Measurements from ENCODE around the gene DLGAP5. TPM values are rescaled to one million over a fixed set of nuclear protein-coding genes. Genes with fewer than 3 reads are reported as not detected.

The DLGAP5 gene
- total RNA-seq, 4 donors from 2014 or later = 0.82 to 11.5 (median 1.3) TPM

- in situ Hi-C loops (cut with MboI; ENCODE audit: low pct_ligation_motif_present in 1 of 4, low pct_unique_long_range_greater_than_20kb in 1 of 4, low sequenced_read_pairs in 3 of 4) = no loop called here
- H3K4me3 ChIP-seq = no peak overlapping the region
- no peaks in the 10 kb centered on the region for H3K27me3 ChIP-seq
- intact Hi-C loops (cut with DNase I; ENCODE audit: low total_unique reads) = no loop called here
- H3K9me3 ChIP-seq = no peaks in the 10 kb centered on the region
- no peak for TF ChIP-seq CTCF (IDR thresholded peaks at IDR 0.05)
- no peak for TF ChIP-seq EP300 (IDR thresholded peaks at IDR 0.05; ENCODE audit: low read depth)
- no peak for TF ChIP-seq POLR2AphosphoS5 (IDR thresholded peaks at IDR 0.05)
- TF ChIP-seq POLR2A (IDR thresholded peaks at IDR 0.05) = no peak
- H3K36me3 ChIP-seq = no peaks in the 10 kb centered on the region
- H3K27ac ChIP-seq = peak overlapping the region; percentile 93 to 99 (median 98)
- WGBS, 2 donors (ENCODE audit: low coverage in 1 of 2) = 77% methylated on average over 8 of the region's 8 CpGs; no CpG with 5 or more reads in 1 of the 2 donors
- peaks cover 22 to 97% (median 64%) of the 10 kb centered on the region in 4 donors for H3K4me1 ChIP-seq
- no peak for DNase-seq
Observed at GRCh38 chr14:55123101-55123500, 68.3 kb downstream of the DLGAP5 start.

GRCh38 chr14:55122440-55122986 is 68.9 kb downstream of the DLGAP5 start:
- intact Hi-C loops (cut with DNase I; ENCODE audit: low total_unique reads) = no loop called here
- H3K27ac ChIP-seq = peak overlapping the region; percentile 93 to 99 (median 98)
- DNase-seq = peak; percentile 91
- 31 to 36% methylated on average over 7 to 8 of the region's 8 CpGs for WGBS, 2 donors (ENCODE audit: low coverage in 1 of 2)
- H3K9me3 ChIP-seq = no peaks in the 10 kb centered on the region
- peak; percentile 56 for TF ChIP-seq POLR2A (IDR thresholded peaks at IDR 0.05)
- no peak for TF ChIP-seq CTCF (IDR thresholded peaks at IDR 0.05)
- peak; percentile 39 to 87 (median 78) for TF ChIP-seq POLR2AphosphoS5 (IDR thresholded peaks at IDR 0.05)
- TF ChIP-seq EP300 (IDR thresholded peaks at IDR 0.05; ENCODE audit: low read depth) = peak; percentile 23
- no peaks in the 10 kb centered on the region for H3K36me3 ChIP-seq
- peak overlapping the region in 1 of 4 donors; percentile 1 for H3K4me3 ChIP-seq
- peaks cover 22 to 97% (median 65%) of the 10 kb centered on the region in 4 donors for H3K4me1 ChIP-seq
- H3K27me3 ChIP-seq = no peaks in the 10 kb centered on the region
- in situ Hi-C loops (cut with MboI; ENCODE audit: low pct_ligation_motif_present in 1 of 4, low pct_unique_long_range_greater_than_20kb in 1 of 4, low sequenced_read_pairs in 3 of 4) = no loop called here

- TF ChIP-seq POLR2A (IDR thresholded peaks at IDR 0.05) (no peak), POLR2AphosphoS5 (IDR thresholded peaks at IDR 0.05) (peak in 1 of 3 donors; percentile 19), EP300 (IDR thresholded peaks at IDR 0.05; ENCODE audit: low read depth) (no peak)
- 60 to 64% methylated on average over 6 to 9 of the region's 9 CpGs for WGBS, 2 donors (ENCODE audit: low coverage in 1 of 2)
- no peaks in the 10 kb centered on the region for H3K27me3 ChIP-seq
- H3K36me3 ChIP-seq = no peaks in the 10 kb centered on the region
- intact Hi-C loops (cut with DNase I; ENCODE audit: low total_unique reads) = no loop called here
- peak overlapping the region in 1 of 4 donors; percentile 1 for H3K4me3 ChIP-seq
- H3K27ac ChIP-seq = peak overlapping the region; percentile 93 to 99 (median 98)
- in situ Hi-C loops (cut with MboI; ENCODE audit: low pct_ligation_motif_present in 1 of 4, low pct_unique_long_range_greater_than_20kb in 1 of 4, low sequenced_read_pairs in 3 of 4) = no loop called here
- H3K4me1 ChIP-seq = peaks cover 22 to 99% (median 65%) of the 10 kb centered on the region in 4 donors
- DNase-seq = no peak
- H3K9me3 ChIP-seq = no peaks in the 10 kb centered on the region
Observed at GRCh38 chr14:55121628-55122439, 69.6 kb downstream of the DLGAP5 start.

- in situ Hi-C loops (cut with MboI; ENCODE audit: low pct_ligation_motif_present in 1 of 4, low pct_unique_long_range_greater_than_20kb in 1 of 4, low sequenced_read_pairs in 3 of 4) = no loop called here
- Histone ChIP-seq H3K27ac (peak overlapping the region; percentile 93 to 99 (median 98)), H3K9me3 (no peaks in the 10 kb centered on the region), H3K4me3 (no peak overlapping the region), H3K36me3 (no peaks in the 10 kb centered on the region), H3K27me3 (no peaks in the 10 kb centered on the region), H3K4me1 (peaks cover 14 to 94% (median 61%) of the 10 kb centered on the region in 4 donors)
- 53 to 56% methylated on average over 7 to 13 of the region's 13 CpGs for WGBS, 2 donors (ENCODE audit: low coverage in 1 of 2)
- DNase-seq = peak; percentile 69
- TF ChIP-seq EP300 (IDR thresholded peaks at IDR 0.05; ENCODE audit: low read depth) (no peak), POLR2AphosphoS5 (IDR thresholded peaks at IDR 0.05) (peak in 1 of 3 donors; percentile 46), CTCF (IDR thresholded peaks at IDR 0.05) (no peak), POLR2A (IDR thresholded peaks at IDR 0.05) (no peak)
- intact Hi-C loops (cut with DNase I; ENCODE audit: low total_unique reads) = no loop called here
Observed at GRCh38 chr14:55120571-55121495, 70.6 kb downstream of the DLGAP5 start.
